GM18517 (cell line): Measurements from ENCODE around the gene OR56A3.
"Not testable (repeated sequence)": the region's sequence is repeated elsewhere in the genome, so short reads cannot be mapped to it uniquely, and the experiment has no call there.

Experiments used
- ATAC-seq: cut with Tn5 transposase; IDR thresholded peaks from one replicate; pipeline ENCODE4 v1.9.1; 2021; ENCODE audit warnings: mild to moderate bottlenecking, moderate library complexity; ENCODE audit not compliant: unreplicated experiment

Gene OR56A3

GRCh38 chr11:5941951-5942350 is at the start of gene OR56A3:
Gene OR56A3 (plus strand): TSS chr11:5942251. CDS start chr11:5947347, 5,096 bp downstream.
- no peak for ATAC-seq

- ATAC-seq = no peak
Observed at GRCh38 chr11:5892908-5893307, 49.1 kb upstream of the OR56A3 start, which contains the start of gene OR52E5. Gene OR52E5 (plus strand): TSS chr11:5893208. CDS start chr11:5900777, 7,569 bp downstream.

- no peak for ATAC-seq
Observed at GRCh38 chr11:5899534-5899933, 42.5 kb upstream of the OR56A3 start.

GRCh38 chr11:5910540-5910939 is 31.5 kb upstream of the OR56A3 start:
- no peak for ATAC-seq

- ATAC-seq = peak; percentile 83
Observed at GRCh38 chr11:5922749-5923426, 19.2 kb upstream of the OR56A3 start.

- ATAC-seq = peak; percentile 39
Observed at GRCh38 chr11:5923427-5923776, 18.6 kb upstream of the OR56A3 start.

GRCh38 chr11:5923794-5924193 is 18.3 kb upstream of the OR56A3 start:
- ATAC-seq = peak; percentile 10

GRCh38 chr11:5928271-5928670 is 13.8 kb upstream of the OR56A3 start:
- ATAC-seq = no peak

GRCh38 chr11:5928811-5929210 is 13.2 kb upstream of the OR56A3 start:
- no peak for ATAC-seq

GRCh38 chr11:5929571-5930368 is 12.3 kb upstream of the OR56A3 start:
- no peak for ATAC-seq

- no peak for ATAC-seq
Observed at GRCh38 chr11:5930614-5931013, 11.4 kb upstream of the OR56A3 start.

- no peak for ATAC-seq
Observed at GRCh38 chr11:5931061-5931460, 11.0 kb upstream of the OR56A3 start.

- ATAC-seq = no peak
Observed at GRCh38 chr11:5932671-5933070, 9.4 kb upstream of the OR56A3 start.

- ATAC-seq = no peak
Observed at GRCh38 chr11:5933116-5933515, 8.9 kb upstream of the OR56A3 start.

- ATAC-seq = no peak
Observed at GRCh38 chr11:5937868-5938602, 4.0 kb upstream of the OR56A3 start.

GRCh38 chr11:5938603-5938965 is 3.5 kb upstream of the OR56A3 start:
- no peak for ATAC-seq

GRCh38 chr11:5940748-5941147 is 1.3 kb upstream of the OR56A3 start:
- ATAC-seq = no peak

- ATAC-seq = no peak
Observed at GRCh38 chr11:5955586-5955985, 13.5 kb downstream of the OR56A3 start.

- not testable (repeated sequence) for ATAC-seq
Observed at GRCh38 chr11:5960704-5961320, 18.8 kb downstream of the OR56A3 start.

- ATAC-seq = no peak
Observed at GRCh38 chr11:5966958-5967357, 24.9 kb downstream of the OR56A3 start.

GRCh38 chr11:5967708-5968107 is 25.7 kb downstream of the OR56A3 start:
- ATAC-seq = no peak
